ENCODE data around the gene PRR7.
A peak's percentile ranks its signal among the peaks of the same experiment; 100 is the strongest.

Gene PRR7

GRCh38 chr5:177495243-177496060 is 48.8 kb downstream of the PRR7 start:
- Histone ChIP-seq H3K27ac (ENCODE audit: extremely low read depth, low read depth, low read length) (peak overlapping the region; percentile 98), H3K9me3 (ENCODE audit: control insufficient read depth, insufficient read depth, low read depth, low read length) (no peaks in the 10 kb centered on the region), H3K4me1 (ENCODE audit: control insufficient read depth, insufficient read depth, low read length) (peaks cover 20% of the 10 kb centered on the region), H3K36me3 (ENCODE audit: control insufficient read depth in 2 of 2, insufficient read depth in 1 of 2, low read length in 2 of 2) (peaks cover 2 to 40% of the 10 kb centered on the region in 2 experiments; a peak in 2 of 3 replicates), H3K4me3 (ENCODE audit: low read depth, low read length) (peak overlapping the region; percentile 67)
- CTCF ChIA-PET = interaction anchor here (0.5 to 4.0 kb wide), 13 partner anchors 9 to 196 kb away, joined by 3 to 23 read pairs (median 3); partner anchors contain the start of genes F12, PRELID1 and RAB24
- POLR2A ChIA-PET = interaction anchor here (0.6 to 7.0 kb wide), 16 partner anchors 10 to 709 kb away, joined by 3 to 106 read pairs (median 6); partner anchors contain the start of genes DBN1, DDX41, DOK3 and GRK6
- TF ChIP-seq KLF9 (tag by site-specific recombination; IDR thresholded peaks at IDR 0.05; ENCODE audit: low read depth) (no peak), ZNF521 (tag by site-specific recombination; IDR thresholded peaks at IDR 0.05) (no peak), HIC1 (tag by site-specific recombination; IDR thresholded peaks at IDR 0.05) (peak; percentile 69), GLIS1 (tag by site-specific recombination; IDR thresholded peaks at IDR 0.05) (peak; percentile 61), ZFHX2 (tag by site-specific recombination; conservative IDR thresholded peaks at IDR 0.05) (0 out of 2 replicates have a peak, but pooled peaks have one; percentile 23), ZNF600 (tag by site-specific recombination; IDR thresholded peaks at IDR 0.05) (0 out of 2 replicates have a peak, but pooled peaks have one; percentile 6), ZNF148 (tag by site-specific recombination; IDR thresholded peaks at IDR 0.05; ENCODE audit: borderline replicate concordance) (no peak), BCL11B (tag by site-specific recombination; IDR thresholded peaks at IDR 0.05; ENCODE audit: low read depth) (peak; percentile 12; the same call in 1 of the 2 replicates), ZIC2 (tag by site-specific recombination; IDR thresholded peaks at IDR 0.05) (peak; percentile 78), ZNF366 (tag by site-specific recombination; conservative IDR thresholded peaks at IDR 0.05) (peak; percentile 18; the same call in 1 of the 2 replicates), IKZF3 (tag by site-specific recombination; IDR thresholded peaks at IDR 0.05) (peak; percentile 77; the same call in 1 of the 2 replicates), SP3 (tag by site-specific recombination; IDR thresholded peaks at IDR 0.05) (peak; percentile 43; the same call in 1 of the 2 replicates), ZNF624 (tag by site-specific recombination; IDR thresholded peaks at IDR 0.05) (0 out of 2 replicates have a peak, but pooled peaks have one; percentile 27), ZNF449 (tag by site-specific recombination; IDR thresholded peaks at IDR 0.05) (peak; percentile 75), SP2 (tag by site-specific recombination; IDR thresholded peaks at IDR 0.05) (peak; percentile 60), ZBTB8A (tag by site-specific recombination; IDR thresholded peaks at IDR 0.05) (0 out of 2 replicates have a peak, but pooled peaks have one; percentile 35), ZNF660 (tag by site-specific recombination; IDR thresholded peaks at IDR 0.05) (no peak), GLIS2 (tag by site-specific recombination; IDR thresholded peaks at IDR 0.05) (peak; percentile 70)
